Measurements from ENCODE around the gene BRICD5. TPM values are rescaled to one million over a fixed set of nuclear protein-coding genes. Genes with fewer than 3 reads are reported as not detected.

The BRICD5 gene
- total RNA-seq, 1 donor from 2014 or later: 5.1 TPM

GRCh38 chr16:2167068-2167638 is 43.5 kb downstream of the BRICD5 start:
- ChIA-PET CTCF (no interaction called here), POLR2A (interaction anchor here (3.6 kb wide), 1 partner anchor 12 kb away, joined by 14 read pairs; the partner anchor contains the start of gene TRAF7)

GRCh38 chr16:2166263-2167067 is 44.2 kb downstream of the BRICD5 start:
- H3K27ac Mint-ChIP-seq: no peak overlapping the region
- ATAC-seq (ENCODE audit: low read depth): no peak
- TF ChIP-seq CTCF (IDR thresholded peaks at IDR 0.05): no peak
- H3K9me3 Mint-ChIP-seq: no peaks in the 10 kb centered on the region
- peaks cover 3% of the 10 kb centered on the region for H3K4me1 Mint-ChIP-seq
- no peak overlapping the region for H3K4me3 Mint-ChIP-seq
- no peak for DNase-seq
- CTCF ChIA-PET: no interaction called here
- H3K36me3 Mint-ChIP-seq (ENCODE audit: low read depth): peaks cover 16% of the 10 kb centered on the region
- POLR2A ChIA-PET: interaction anchor here (3.6 kb wide), 1 partner anchor 11 kb away, joined by 14 read pairs; the partner anchor contains the start of gene TRAF7
- intact Hi-C loops (cut with micrococcal nuclease): no loop called here
- no peaks in the 10 kb centered on the region for H3K27me3 Mint-ChIP-seq

More at GRCh38 chr16:2167068-2167638, 43.5 kb downstream of the BRICD5 start:
- H3K27ac Mint-ChIP-seq: no peak overlapping the region
- H3K4me1 Mint-ChIP-seq: no peaks in the 10 kb centered on the region
- ATAC-seq (ENCODE audit: low read depth): no peak
- H3K36me3 Mint-ChIP-seq (ENCODE audit: low read depth): peaks cover 20% of the 10 kb centered on the region
- intact Hi-C loops (cut with micrococcal nuclease): no loop called here
- no peak for TF ChIP-seq CTCF (IDR thresholded peaks at IDR 0.05)
- no peaks in the 10 kb centered on the region for H3K27me3 Mint-ChIP-seq
- H3K4me3 Mint-ChIP-seq: no peak overlapping the region
- no peaks in the 10 kb centered on the region for H3K9me3 Mint-ChIP-seq
- no peak for DNase-seq

- no peaks in the 10 kb centered on the region for H3K27me3 Mint-ChIP-seq
- no peak overlapping the region for H3K4me3 Mint-ChIP-seq
- no peak for ATAC-seq (ENCODE audit: low read depth)
- H3K27ac Mint-ChIP-seq: no peak overlapping the region
- DNase-seq: no peak
- no peak for TF ChIP-seq CTCF (IDR thresholded peaks at IDR 0.05)
- POLR2A ChIA-PET: interaction anchor here (3.6 kb wide), 1 partner anchor 10 kb away, joined by 14 read pairs; the partner anchor contains the start of gene TRAF7
- CTCF ChIA-PET: no interaction called here
- no peaks in the 10 kb centered on the region for H3K9me3 Mint-ChIP-seq
- intact Hi-C loops (cut with micrococcal nuclease): no loop called here
- peaks cover 6% of the 10 kb centered on the region for H3K4me1 Mint-ChIP-seq
- H3K36me3 Mint-ChIP-seq (ENCODE audit: low read depth): peaks cover 16% of the 10 kb centered on the region
Measured at GRCh38 chr16:2165861-2166260, 44.8 kb downstream of the BRICD5 start.

GRCh38 chr16:2163211-2163881 is 47.3 kb downstream of the BRICD5 start:
- H3K4me1 Mint-ChIP-seq: peaks cover 19% of the 10 kb centered on the region
- no peak for TF ChIP-seq CTCF (IDR thresholded peaks at IDR 0.05)
- ChIA-PET CTCF (no interaction called here), POLR2A (interaction anchor here (1.4 kb wide), 1 partner anchor 8 kb away, joined by 4 read pairs; the partner anchor contains the start of gene TRAF7)
- no peaks in the 10 kb centered on the region for H3K9me3 Mint-ChIP-seq
- H3K27me3 Mint-ChIP-seq: no peaks in the 10 kb centered on the region
- intact Hi-C loops (cut with micrococcal nuclease): no loop called here
- no peak overlapping the region for H3K4me3 Mint-ChIP-seq
- ATAC-seq (ENCODE audit: low read depth) (no peak), DNase-seq (no peak)
- peaks cover 14% of the 10 kb centered on the region for H3K36me3 Mint-ChIP-seq (ENCODE audit: low read depth)
- H3K27ac Mint-ChIP-seq: no peak overlapping the region

- peaks cover 10% of the 10 kb centered on the region for H3K36me3 Mint-ChIP-seq (ENCODE audit: low read depth)
- intact Hi-C loops (cut with micrococcal nuclease): no loop called here
- H3K9me3 Mint-ChIP-seq: no peaks in the 10 kb centered on the region
- ATAC-seq (ENCODE audit: low read depth) (no peak), DNase-seq (no peak)
- no peak overlapping the region for H3K4me3 Mint-ChIP-seq
- H3K4me1 Mint-ChIP-seq: peaks cover 24% of the 10 kb centered on the region
- no peak for TF ChIP-seq CTCF (IDR thresholded peaks at IDR 0.05)
- ChIA-PET CTCF (no interaction called here), POLR2A (no interaction called here)
- H3K27me3 Mint-ChIP-seq: no peaks in the 10 kb centered on the region
- no peak overlapping the region for H3K27ac Mint-ChIP-seq
Measured at GRCh38 chr16:2162676-2163118, 48.0 kb downstream of the BRICD5 start.

Data from activated B cell treated with CpG ODN at 0.5 μM for 24 hours (primary cell).